Measurements from ENCODE around the gene GYPC.
"Not testable (repeated sequence)": the region's sequence is repeated elsewhere in the genome, so short reads cannot be mapped to it uniquely, and the experiment has no call there.

GYPC gene, protein sequence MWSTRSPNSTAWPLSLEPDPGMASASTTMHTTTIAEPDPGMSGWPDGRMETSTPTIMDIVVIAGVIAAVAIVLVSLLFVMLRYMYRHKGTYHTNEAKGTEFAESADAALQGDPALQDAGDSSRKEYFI

DNA sequence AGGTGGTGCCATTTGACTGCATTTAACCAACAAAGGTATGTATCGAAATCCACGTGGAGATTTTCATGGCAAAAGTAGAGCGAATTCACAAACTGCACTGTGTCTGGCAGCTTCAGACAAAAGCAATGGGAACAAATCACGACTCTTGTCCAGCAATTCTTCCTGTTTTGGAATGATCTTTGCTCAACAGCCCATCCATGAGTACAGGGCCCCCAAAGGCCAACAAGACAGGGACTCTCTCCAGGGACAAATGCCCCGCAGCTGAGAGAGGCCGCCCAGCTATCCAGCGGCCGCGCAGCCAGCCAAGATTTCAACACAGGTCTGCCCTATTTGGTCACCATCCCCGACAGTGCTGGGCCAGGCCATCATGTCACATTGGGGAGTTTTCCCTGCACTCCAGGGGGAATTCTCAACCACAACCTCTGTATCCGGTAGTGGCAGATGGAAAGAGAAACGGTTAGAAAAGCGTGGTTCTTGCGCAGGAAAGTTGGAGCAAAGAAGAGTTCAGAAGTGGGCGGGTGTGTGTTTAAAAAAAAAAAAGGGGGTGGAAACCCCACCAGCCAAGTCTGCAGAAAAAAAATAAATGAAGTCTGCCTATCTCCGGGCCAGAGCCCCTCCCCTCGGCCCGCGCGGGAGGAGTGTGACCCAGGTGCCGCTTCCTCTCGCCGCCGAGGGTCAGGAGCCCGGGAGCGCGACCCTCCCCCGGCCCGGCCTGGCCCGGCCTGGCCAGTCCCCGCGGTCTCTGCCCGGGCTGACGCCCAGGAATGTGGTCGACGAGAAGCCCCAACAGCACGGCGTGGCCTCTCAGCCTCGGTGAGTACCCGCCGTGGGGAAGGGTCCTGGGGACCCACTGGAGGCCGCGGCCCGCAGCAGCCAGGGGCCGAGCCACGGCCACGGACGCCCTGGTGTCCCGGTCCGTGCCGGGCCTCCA, at the start of gene GYPC:
Gene GYPC (plus strand): TSS at position 659 of the 931 bp plus-strand sequence. CDS start 106 bp downstream, at position 765.
- DNase-seq: peak; percentile 71

DNA sequence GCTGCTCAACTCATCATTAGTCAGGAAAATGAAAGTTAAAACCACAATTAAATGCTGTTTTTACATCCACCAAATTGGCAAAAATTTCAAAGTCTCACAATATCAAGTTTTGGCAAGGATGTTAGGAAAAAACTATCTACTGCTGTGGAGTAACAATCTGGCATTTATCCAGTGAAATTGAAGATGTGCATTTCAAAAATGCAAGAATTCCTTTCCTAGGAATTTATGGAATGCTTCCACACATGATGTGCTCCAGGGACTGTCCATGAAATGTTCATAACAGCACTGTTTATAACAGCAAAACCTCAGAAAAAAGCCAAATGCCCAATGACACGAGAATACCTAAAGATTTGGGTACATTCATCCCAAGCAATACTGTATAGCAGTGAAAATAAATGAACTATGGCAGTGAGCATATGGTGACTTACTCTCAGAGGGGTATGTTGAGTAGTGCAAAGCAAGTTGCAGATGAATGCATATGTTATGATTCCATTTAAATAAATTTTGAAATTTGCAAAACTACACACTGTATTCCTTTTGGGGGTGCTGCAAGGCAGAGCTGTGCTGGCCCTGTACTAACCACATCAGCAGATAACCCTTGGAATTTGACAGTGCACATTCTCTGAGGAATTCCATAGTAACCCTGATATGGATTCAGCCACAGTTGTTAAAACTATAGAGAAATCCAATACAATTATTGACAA, 41.3 kb upstream of the GYPC start:
- DNase-seq: no peak

DNA sequence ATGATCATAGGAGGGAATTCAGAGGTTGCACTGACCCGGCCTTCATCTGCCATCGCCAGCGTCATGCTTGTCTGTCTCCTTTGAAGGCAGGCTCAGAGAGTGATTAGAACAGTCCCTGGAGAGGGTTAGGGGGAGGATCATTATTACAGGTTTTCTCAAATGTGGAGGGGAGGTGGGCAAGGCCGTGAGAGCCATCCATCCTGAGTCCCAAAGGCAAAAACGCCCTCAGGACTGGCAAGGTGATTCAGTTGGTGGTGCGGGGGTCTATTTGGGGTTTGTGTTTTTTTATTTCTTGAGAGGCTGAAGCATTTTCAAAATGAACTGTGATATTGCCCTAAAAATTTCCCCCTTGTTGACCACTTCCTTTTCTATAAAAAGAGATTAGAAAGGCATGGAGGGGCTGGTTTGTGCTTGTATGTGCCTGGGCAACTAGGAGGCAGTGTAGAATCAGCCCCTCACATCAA, 39.3 kb upstream of the GYPC start:
- no peak for DNase-seq

DNA sequence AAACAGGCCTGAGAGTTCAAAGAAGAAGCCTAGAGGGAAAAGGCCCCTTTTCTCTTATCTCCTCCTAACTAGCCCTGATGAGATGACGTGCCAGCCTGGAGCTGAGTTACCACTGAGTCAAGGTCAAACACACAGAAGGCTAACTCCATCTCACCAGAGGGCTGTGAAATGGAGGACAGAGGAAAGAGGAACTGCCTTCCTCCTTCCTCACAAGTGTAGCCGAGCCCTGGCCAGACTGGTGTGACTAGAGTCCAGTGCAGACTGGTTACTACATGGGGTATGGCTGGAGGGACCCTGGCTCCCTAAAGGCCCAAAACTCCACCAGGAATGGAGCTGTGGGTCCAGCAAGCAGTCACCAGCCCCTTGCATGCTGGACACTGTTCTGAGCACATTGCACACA, 35.7 kb upstream of the GYPC start:
- no peak for DNase-seq

DNA sequence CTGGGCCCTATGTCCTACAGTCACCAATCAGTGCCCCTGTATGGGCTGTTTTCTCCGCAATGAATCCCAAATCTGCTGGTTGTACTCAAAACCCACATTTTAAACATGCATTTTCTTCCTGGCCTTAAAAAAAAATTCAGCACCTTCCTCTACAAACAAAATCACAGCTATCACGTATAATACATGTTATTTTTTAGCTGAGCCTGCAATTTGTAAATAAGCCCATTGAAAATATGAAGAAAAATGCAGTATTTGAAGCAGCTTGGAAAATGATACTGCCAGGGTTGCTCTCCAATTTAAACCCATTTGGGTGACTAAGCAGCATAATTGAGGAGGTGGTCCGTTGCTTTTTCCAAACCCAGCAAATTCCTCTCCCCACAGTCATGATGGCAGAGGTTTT, 33.0 kb upstream of the GYPC start:
- DNase-seq: no peak

DNA sequence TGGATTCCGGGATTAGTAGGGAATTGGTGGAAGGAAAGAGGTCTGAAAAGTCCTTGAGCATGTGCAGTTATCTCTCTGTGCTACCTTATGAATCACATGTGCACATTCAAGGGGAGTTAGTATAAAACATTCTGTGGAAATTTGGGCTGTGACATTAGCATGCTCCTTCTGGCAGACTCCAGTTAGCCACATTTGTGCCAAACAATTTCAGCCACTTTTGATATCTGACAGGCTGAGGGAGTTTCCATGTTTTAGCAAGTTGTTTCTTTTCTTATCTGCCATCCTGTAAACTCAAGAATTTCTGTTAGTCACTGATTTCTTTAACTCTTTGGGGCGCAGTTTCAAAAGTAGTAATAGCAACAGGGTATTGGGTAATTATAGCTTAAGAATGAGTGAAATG, 28.3 kb upstream of the GYPC start:
- no peak for DNase-seq

DNA sequence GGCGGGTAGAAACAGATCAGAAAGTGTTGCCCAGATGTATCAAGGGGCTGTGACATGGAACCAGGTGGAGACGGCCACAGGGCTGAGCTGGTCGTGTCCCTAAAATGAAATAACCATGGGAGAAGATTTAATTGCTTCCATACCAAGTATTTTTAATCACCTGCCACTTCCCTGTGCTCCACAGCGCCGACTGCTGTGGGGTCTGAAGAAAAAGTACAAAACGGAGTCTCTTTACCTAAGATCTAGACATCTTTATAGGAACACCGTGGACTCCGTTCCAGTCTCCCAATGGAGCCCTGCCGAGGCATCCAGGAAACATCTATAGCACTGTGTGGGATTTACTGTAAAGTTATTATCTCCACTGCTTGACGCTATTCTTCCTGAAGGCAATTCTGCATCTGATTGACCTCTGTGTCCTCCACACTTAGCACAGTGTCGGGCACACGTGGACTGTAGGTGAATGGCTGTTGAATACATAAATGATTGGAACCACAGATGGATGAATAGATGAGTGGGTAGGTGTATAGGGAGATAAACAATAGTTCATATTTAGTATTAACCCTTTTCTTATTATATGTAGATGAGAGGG, 21.6 kb upstream of the GYPC start:
- peak; percentile 11 for DNase-seq

DNA sequence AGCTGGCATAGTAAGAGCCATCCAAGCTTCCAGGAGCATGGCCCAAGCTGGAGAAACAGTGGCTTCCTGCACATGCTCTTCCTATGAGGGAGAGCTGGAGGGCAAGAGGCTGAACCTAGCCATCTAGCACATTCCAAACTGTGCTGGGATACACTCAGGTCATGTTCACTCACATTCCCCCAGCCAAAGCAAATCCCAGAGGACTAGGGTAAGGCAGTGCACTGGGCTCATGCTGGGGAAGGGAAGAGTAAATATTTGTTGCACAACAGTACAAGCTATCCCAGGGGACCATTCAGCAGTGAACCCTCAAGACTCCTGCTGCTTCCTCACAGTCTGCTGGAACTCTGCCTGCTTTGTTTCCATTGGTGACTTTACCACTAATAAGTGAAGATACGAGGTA, 20.7 kb upstream of the GYPC start:
- DNase-seq: no peak

DNA sequence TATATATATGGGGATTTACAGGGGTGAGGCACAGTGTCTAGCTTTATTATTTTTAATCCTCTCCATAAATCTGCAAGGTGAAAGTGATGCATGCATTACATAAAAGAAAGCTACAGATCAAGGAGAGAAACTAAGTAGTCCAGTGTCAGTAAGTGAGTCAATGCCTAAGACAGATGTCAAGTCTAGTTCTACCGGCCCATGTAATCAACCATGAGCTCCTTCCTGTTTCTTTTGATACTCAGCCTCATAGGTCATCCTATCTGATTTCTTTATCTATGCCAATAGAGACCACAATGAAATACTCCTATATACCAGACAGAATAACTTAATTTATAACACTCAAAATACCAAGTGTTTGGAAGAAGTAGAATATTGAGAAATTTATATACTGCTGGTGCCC, 20.2 kb upstream of the GYPC start:
- DNase-seq: no peak

DNA sequence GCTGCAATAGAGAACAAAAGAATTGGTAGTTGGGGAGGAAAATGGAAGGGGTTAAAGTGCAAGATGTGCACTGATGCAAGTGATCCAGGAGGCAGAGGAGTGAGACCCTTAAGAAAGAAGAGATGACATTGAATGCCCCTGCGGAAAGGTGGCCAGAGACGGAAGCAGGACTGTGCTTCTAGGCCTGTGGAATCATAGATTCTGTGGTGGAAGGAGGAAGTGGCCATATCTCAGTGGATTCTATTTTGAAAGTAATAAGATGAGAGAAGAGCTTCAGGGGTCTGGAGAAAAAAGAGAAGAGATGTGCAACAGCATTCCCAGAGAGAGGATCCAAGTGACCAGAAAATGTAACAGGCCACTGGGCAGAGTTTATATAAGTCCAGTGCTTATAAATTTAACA, 18.6 kb upstream of the GYPC start:
- no peak for DNase-seq

DNA sequence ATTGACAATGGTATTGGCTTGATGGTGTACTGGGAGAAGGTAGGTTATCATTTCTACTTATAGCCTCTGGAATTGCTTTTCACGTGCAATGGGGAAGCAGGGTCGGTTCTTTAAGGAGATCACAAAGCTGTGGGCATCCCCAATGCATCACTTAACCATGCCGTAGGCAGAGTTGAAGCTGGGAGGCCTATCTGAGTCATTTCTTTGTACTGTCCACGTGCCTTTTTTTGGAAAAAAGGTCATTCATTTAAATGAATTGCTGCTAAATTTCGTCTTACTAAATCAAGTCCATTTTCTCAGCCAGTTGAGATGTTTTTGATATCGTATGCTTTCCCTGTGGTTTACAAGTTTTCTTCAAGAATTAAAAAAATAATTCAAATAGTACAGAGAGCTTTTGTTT, 17.2 kb upstream of the GYPC start:
- no peak for DNase-seq

DNA sequence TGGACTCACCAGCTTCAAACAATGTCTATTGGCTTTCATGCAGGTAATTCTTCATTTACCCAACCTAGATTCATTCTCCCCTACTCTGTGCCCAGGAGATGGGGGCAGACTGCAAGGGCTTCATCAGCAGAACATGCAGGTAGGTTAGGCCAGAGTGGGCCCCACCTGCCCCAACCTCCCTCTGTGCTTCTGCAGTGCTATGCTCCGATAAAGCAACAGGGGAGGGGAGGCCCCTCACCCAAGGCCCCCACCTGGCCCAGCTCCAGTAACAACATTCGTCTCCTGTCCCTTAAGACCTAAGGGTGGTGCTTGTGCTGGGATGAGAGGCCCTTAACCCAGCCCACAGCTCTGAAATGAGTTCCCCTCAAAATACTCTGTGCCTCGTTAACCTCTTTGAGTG, 16.7 kb upstream of the GYPC start:
- no peak for DNase-seq

DNA sequence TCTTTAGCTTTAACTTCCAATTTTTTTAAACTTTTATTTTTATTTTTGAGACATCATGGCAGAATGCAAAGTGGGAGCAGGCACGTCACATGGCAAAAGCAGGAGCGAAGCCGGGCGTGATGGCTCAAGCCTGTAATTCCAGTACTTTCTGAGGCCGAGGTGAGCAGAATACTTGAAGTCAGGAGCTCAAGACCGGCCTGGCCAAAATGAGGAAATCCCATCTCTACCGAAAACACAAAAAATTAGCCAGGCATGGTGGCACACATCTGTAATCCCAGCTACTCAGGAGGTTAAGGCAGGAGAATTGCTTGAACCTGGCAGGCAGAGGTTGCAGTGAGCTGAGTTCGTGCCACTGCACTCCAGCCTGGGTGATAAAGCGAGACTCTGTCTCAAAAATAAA, 14.7 kb upstream of the GYPC start:
- not testable (repeated sequence) for DNase-seq

DNA sequence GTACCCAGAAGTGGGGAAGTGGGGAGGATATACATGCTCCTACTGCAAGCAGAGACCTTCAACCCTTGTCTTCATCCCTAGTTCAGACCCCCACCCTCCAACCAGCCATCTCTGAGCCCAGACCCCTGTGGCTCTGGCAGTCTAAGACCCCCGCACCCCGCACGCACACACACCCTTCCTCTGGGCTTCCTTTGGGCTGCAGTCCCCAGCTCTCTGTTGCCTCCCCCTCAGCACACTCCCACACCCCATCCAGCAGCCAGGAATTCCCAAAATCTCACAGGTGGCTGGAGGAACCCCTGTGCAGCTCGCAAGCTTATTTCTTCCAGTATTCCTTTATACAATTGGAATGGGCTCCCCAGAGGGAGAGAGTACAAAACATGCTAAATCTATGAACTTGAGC, 13.9 kb upstream of the GYPC start:
- no peak for DNase-seq

DNA sequence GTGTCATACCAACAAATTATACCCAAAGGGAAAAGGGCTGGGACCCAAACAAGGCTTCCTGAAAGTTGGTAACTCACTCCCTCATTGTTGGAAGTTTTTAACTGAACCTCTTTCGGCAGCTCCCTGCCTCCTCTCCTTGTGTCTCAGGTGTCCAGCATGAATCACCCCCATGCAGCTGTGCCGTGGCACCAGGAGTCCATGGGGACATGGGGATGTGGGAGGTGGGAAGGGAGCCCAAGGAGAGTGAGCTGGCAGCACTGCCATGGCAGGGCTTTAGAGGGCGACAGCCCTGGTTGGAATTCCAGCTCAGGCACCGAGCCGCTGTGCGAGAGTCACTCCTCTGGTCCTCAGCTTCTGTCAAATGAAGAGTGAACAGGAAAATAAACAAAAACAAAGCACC, 12.5 kb upstream of the GYPC start:
- DNase-seq: no peak

DNA sequence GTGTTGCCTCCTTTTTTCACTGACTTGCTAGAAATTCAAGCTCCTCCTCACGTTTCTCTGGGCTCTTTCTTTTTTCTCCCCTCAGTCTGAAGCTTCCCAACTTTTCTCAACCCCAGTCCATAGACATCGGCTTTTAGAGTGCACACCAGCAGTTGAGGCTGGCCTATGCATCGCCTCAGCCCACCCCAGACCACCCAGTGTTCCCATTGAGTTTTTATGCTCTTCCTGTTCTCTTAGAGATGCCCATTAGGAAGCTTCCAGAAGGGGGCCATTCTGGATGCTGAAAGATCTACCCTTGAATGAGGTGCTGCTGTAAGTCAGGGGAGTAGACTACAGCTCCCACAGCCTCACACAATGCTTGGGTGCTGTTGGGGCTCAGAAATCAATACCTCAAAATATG, 12.0 kb upstream of the GYPC start:
- no peak for DNase-seq

DNA sequence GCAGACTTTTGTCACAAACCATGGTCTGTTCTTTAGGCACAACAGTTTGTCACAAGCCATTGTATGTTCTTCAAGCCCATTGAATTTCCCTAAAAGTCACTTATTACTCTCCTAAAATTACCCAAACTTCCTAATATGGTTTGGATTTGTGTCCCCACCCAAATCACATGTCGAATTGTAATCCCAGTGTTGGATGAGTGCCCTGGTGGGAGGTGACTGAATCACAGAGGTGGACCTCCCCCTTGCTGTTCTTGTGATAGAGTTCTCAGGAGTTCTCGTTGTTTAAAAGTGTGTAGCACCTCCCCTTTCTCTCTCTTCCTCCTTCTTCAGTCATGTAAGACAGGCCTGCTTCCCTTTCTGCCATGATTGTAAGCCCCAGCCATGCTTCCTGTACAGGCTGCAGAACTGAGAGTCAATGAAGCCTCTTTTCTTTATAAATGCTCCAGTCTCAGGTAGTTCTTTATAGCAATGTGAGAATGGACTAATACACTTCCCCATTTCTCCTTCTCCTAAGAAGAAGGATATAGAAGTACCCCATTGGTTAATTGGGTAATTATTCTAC, 11.2 kb upstream of the GYPC start:
- no peak for DNase-seq

DNA sequence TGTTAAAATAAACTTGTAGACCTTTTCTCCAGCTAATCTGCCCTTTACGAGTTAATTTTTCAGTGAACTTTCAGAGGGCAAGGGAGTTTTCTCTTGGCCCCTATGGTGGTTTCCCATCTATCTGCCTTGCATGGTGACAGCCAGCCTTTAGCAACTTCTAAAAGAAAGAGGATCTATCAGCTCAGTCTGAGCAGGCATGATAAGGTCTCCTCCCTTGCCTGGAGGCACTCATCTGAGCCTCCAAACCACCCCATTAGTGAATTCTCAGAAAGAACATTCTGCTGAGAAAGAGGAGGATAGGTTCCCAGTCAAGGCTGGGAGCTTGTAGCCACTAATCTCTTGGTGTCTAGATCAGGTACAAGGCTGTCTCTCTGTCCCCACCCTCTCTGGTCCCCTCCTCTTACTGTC, 10.7 kb upstream of the GYPC start:
- DNase-seq: no peak

DNA sequence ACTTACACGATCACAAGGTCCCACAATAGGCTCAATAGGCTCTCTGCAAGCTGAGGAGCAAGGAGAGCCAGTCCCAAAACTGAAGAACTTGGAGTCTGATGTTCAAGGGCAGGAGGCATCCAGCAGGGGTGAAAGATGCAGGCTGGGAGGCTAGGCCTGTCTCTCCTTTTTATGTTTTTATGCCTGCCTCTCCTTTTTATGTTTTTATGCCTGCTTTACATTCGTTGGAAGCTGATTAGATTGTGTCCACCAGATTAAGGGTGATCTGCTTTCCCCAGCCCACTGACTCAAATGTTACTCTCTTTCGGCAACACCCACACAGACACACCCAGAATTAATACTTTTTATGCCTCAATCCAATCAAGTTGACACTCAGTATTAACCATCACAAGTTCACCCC, 9.9 kb upstream of the GYPC start:
- DNase-seq: no peak

DNA sequence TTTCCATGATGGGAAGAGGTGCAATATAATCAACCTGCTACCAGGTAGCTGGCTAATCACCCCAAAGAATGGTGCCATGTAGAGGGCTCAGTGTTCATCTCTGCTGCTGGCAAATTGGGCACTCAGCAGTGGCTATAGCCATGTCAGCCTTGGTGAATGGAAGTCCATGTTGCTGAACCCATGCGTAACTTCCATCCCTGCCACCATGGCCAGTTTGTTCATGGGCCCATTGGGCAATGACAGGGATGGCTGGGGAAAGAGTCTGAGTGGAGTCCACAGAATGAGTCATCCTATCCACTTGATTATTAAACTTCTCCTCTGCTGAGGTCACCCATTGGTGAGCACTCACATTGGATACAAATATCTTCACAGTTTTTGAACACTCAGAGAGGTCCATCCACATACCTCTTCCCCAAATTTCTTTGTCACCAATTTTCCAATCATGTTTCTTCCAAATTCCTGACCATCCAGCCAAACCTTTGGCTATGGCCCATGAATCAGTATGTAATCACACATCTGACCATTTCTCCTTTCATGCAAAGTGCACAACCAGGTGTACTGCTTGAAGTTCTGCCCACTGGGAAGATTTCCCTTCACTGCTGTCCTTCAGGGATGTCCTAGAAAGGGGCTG, 8.1 kb upstream of the GYPC start:
- DNase-seq: not testable (repeated sequence)

DNA sequence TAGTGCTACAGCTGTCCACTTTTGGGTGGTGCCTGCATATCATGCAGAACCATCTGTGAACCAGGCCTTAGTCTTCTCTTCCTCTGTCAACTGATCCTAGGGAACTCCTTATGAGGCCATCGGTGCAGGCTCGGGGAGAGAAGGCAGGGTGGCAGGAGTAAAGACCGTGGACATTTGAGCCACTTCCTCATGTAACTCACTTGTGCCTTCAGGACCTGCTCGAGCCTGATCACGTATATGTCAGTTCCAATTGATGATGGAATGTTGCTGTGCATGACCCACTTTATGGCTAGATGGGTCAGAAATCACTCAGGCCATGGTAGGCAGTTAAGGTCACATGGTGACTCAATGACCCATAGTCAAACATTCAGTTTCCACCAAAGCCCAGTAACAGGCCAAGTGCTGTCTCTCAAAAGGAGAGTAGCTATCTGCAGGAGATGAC, 7.6 kb upstream of the GYPC start:
- DNase-seq: not testable (repeated sequence)

DNA sequence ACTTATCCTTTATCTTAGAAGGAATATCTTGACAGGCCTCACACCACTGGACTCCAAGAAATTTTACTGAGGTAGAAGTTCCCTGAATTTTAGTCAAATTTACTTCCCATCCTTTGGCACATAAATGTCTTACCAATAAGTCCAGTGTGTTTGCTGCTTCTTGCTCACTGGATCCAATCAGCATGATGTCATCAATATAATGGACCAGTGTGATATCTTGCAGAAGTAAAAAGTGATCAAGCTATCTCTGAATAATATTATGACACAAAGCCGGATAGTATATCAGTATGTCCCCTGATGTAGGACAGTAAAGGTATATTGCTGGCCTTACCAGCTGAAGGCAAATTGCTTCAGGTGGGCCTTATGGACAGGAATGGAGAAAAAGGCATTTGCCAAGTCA, 6.9 kb upstream of the GYPC start:
- DNase-seq: no peak

DNA sequence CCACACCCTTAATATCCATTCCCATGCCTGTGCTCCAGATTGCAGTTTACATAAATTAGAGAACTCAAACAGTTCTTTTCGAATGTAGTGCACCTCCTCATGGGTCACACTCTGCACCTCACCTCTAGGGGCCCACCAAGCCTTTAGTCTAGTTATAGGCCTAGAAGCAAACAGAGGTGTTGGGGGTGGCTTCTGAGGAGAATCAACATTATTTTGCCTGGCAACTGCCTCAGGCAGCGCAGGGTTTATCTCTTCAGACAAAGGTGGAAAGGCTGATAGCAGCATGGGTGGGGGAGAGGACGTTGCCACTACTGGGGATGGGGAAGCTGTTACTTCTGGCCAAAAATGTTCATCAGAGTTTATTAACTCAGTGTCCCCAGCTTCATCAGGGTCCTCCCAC, 5.0 kb upstream of the GYPC start:
- DNase-seq: no peak

All from activated CD4-positive, alpha-beta T cell treated with anti-CD3 and anti-CD28 coated beads, Interleukin-2, amount 50 U/mL, for 16 hours (primary cell).